T-cell (primary cell): ENCODE results near the gene PITPNC1. TPM values are rescaled to one million over a fixed set of nuclear protein-coding genes. Genes with fewer than 3 reads are reported as not detected.
A peak's percentile ranks its signal among the peaks of the same experiment; 100 is the strongest.

ENCODE experiments used
- ATAC-seq, 4 experiments: fragments of 200-7000 bp in 3 of 4; fragments of 150-1000 bp in 1 of 4; cut with Tn5 transposase; replicated peaks in 1 of 4; 1 replicate in 3 of 4; 2 replicates in 1 of 4; pipeline ENCODE4 v1.10.0; 2021; ENCODE audit warnings: moderate library complexity in 3 of 4, mild to moderate bottlenecking in 2 of 4, moderate number of reproducible peaks in 1 of 4
- CTCF ChIA-PET, 2 donors: fragments of 300-600 bp; sonication (Branson Sonifier 250); formaldehyde crosslinking; loops; one replicate each; lab custom pipeline; 2022; ENCODE audit warnings: antibody characterized with exemption in 2 of 2; lab: Charles Lee
- POLR2A ChIA-PET, 2 donors: fragments of 300-600 bp; sonication (Branson Sonifier 250); formaldehyde crosslinking; loops; one replicate each; lab custom pipeline; 2022; ENCODE audit warnings: antibody characterized with exemption in 2 of 2; lab: Charles Lee
- DNase-seq, 35 experiments: peaks; one replicate each; pipeline versions ENCODE4 v3.0.0 to v3.0.0-alpha.2; 2013 to 2023
- H3K27ac ChIP-seq: one replicate; pipeline ENCODE4 v1.5.1; 2013; ENCODE audit warnings: low read length
- H3K27me3 ChIP-seq, 2 experiments: replicated peaks in 1 of 2; 1 replicate in 1 of 2; 2 replicates in 1 of 2; pipeline versions ENCODE4 v1.6.1 to v1.7.0; 2013; ENCODE audit warnings: low read length in 1 of 2, mixed read lengths in 1 of 2; ENCODE audit not compliant: control insufficient read depth in 2 of 2, insufficient read depth in 2 of 2; ENCODE audit errors: extremely low read depth in 1 of 2
- H3K36me3 ChIP-seq, 2 donors: 1 replicate in 1 of 2; 2 replicates in 1 of 2; pipeline versions ENCODE4 v1.6.1 to v1.7.0; 2013; ENCODE audit warnings: low read length in 1 of 2; ENCODE audit not compliant: control insufficient read depth in 2 of 2, insufficient read depth in 1 of 2; ENCODE audit errors: extremely low read depth in 1 of 2
- H3K4me1 ChIP-seq, 2 experiments: 1 replicate in 1 of 2; 2 replicates in 1 of 2; pipeline versions ENCODE4 v1.6.1 to v1.7.0; 2013; ENCODE audit warnings: low read length in 2 of 2, mixed read lengths in 1 of 2; ENCODE audit not compliant: insufficient read depth in 2 of 2, control insufficient read depth in 1 of 2; ENCODE audit errors: extremely low read depth in 1 of 2
- H3K4me3 ChIP-seq, 2 donors: 1 replicate in 1 of 2; 2 replicates in 1 of 2; pipeline versions ENCODE4 v1.5.1 to v1.7.0; 2013; ENCODE audit warnings: mild to moderate bottlenecking in 2 of 2, low read length in 1 of 2, moderate library complexity in 1 of 2; ENCODE audit not compliant: control insufficient read depth in 1 of 2; ENCODE audit errors: extremely low read depth in 1 of 2
- H3K9me3 ChIP-seq: 2 replicates; pipeline ENCODE4 v1.7.0; 2013
- H3K27ac Mint-ChIP-seq, 2 donors: one replicate each; pipeline ENCODE4 v1.8.0; 2020 to 2021; ENCODE audit warnings: mild to moderate bottlenecking in 2 of 2, mixed read lengths in 2 of 2
- H3K27me3 Mint-ChIP-seq, 2 donors: one replicate each; pipeline ENCODE4 v1.8.0; 2021 to 2022; ENCODE audit warnings: mixed read lengths in 2 of 2
- H3K36me3 Mint-ChIP-seq: one replicate; pipeline ENCODE4 v1.8.0; 2021; ENCODE audit warnings: mixed read lengths
- H3K4me1 Mint-ChIP-seq, 3 donors: one replicate each; pipeline ENCODE4 v1.8.0; 2020 to 2022; ENCODE audit warnings: mixed read lengths in 3 of 3, mild to moderate bottlenecking in 1 of 3
- H3K4me3 Mint-ChIP-seq, 3 donors: one replicate each; pipeline ENCODE4 v1.8.0; 2020 to 2022; ENCODE audit warnings: mild to moderate bottlenecking in 3 of 3, mixed read lengths in 3 of 3, moderate library complexity in 3 of 3
- H3K9me3 Mint-ChIP-seq, 3 donors: one replicate each; pipeline ENCODE4 v1.8.0; 2020 to 2022; ENCODE audit warnings: mixed read lengths in 3 of 3
- WGBS: methylation state at CpG from one replicate; pipeline ENCODE4 v1.1.5; 2013; ENCODE audit warnings: missing lambda C conversion rate; ENCODE audit not compliant: insufficient coverage; 5-methylcytosine and 5-hydroxymethylcytosine counted together
- total RNA-seq, 35 experiments: library from RNA in 6 of 35; stranded (reverse) in 6 of 35; fragments of 120-200 nt in 1 of 35; gene quantifications; one replicate each; pipeline versions ENCODE4 v1.2.1 to v1.2.4 and lab custom pipeline; 2013 to 2026

Gene PITPNC1
- total RNA-seq, 5 donors from 2014 or later (not counting 1 experiment from before 2014, with no cell fraction given), result 82.6 to 132 (median 111) TPM

DNA sequence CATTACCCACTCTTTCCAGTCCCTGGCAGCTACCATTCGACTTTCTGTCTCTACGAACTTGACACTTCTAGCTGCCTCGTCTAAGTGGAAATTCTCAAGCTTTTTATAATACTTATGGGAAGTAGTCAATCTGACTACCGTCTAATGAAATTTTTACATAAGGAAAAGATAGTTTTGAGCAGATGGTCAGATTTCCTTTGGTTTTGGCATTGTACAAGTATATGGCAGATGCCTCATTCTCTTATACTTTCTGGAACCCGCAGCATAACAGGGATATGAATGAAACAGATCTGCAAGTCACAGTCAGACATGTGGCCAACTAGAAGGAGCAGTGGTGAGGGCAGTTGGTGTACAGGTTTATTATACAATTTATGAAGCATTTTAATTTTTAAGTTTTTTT is 146.0 kb downstream of the PITPNC1 start:
- peaks cover 9 to 17% of the 10 kb centered on the region in 2 experiments for H3K4me1 ChIP-seq
- WGBS, result no CpG with 5 or more reads among the region's 5 CpGs
- ChIA-PET POLR2A (interaction anchor here (0.6 kb wide), 2 partner anchors 15 to 282 kb away, joined by 7 read pairs; no protein-coding TSS in a partner anchor), CTCF (interaction anchor here (0.6 kb wide), 3 partner anchors 185 to 890 kb away, joined by 3 to 10 read pairs (median 4); no protein-coding TSS in a partner anchor)
- H3K27me3 Mint-ChIP-seq, result no peaks in the 10 kb centered on the region
- DNase-seq, result no peak
- H3K27me3 ChIP-seq, result no peaks in the 10 kb centered on the region
- H3K4me1 Mint-ChIP-seq, result peaks cover 59 to 67% (median 66%) of the 10 kb centered on the region in 3 donors
- H3K9me3 ChIP-seq, result no peaks in the 10 kb centered on the region
- no peak overlapping the region for H3K4me3 Mint-ChIP-seq
- no peak overlapping the region for H3K27ac Mint-ChIP-seq
- H3K4me3 ChIP-seq, result no peak overlapping the region
- H3K9me3 Mint-ChIP-seq, result no peaks in the 10 kb centered on the region
- H3K36me3 ChIP-seq, result peaks cover 0 to 6% of the 10 kb centered on the region in 2 donors
- H3K27ac ChIP-seq, result no peak overlapping the region
- H3K36me3 Mint-ChIP-seq, result peaks cover 12% of the 10 kb centered on the region
- no peak for ATAC-seq

DNA sequence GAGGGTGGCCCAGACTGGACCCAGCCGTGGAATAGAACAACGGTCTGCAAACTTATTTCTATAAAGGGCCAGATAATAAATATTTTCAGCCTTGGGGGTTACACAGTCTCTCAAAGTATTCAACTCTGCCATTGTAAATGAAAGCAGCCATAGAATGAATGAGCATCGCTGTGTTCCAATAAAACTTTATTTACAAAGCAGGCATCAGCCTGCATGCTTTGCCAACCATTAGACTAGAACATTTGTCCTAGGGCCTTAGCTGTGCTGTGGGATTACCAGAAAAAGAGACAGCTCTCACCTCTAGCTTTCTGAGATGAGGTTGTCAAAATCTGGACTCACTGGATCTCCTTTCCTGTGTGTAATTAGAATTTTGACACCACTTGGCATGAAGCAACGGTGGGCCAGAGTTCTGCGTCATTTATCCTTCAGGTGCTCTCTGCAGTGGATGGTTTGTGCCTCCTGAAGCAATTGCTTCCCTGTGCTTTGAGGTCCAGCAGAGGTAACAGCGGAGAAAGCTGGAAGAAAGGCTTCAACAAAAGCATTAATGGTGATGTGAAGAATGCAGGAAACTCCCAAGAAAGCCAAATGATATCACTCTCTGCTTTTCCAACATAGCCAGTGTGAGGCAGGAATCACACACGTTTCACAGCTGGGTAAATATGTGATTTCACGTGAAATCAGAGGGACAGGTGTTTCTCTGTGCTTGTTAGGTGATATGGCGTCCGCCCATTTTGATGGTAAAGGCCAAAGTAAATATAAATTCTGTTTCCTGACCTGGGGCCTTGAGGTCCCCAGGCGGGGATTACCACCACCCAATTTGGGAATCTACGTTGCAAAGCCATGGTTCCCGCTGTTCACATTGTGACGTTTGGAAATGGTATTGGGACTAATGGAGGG is 148.4 kb downstream of the PITPNC1 start:
- H3K4me3 Mint-ChIP-seq, result no peak overlapping the region
- H3K9me3 ChIP-seq, result no peaks in the 10 kb centered on the region
- ChIA-PET CTCF (interaction anchor here in 1 of 2 donors (0.7 kb wide), 1 partner anchor 9 kb away, joined by 3 read pairs; no protein-coding TSS in a partner anchor), POLR2A (no interaction called here)
- H3K9me3 Mint-ChIP-seq, result no peaks in the 10 kb centered on the region
- WGBS, result 83% methylated on average over 8 of the region's 14 CpGs
- H3K36me3 Mint-ChIP-seq, result peaks cover 10% of the 10 kb centered on the region
- no peak overlapping the region for H3K27ac ChIP-seq
- peaks cover 46 to 58% (median 56%) of the 10 kb centered on the region in 3 donors for H3K4me1 Mint-ChIP-seq
- DNase-seq (no peak), ATAC-seq (no peak)
- H3K4me1 ChIP-seq, result peaks cover 0 to 9% of the 10 kb centered on the region in 2 experiments
- peak overlapping the region in 1 of 2 donors; percentile 44 for H3K27ac Mint-ChIP-seq
- H3K36me3 ChIP-seq, result peaks cover 0 to 6% of the 10 kb centered on the region in 2 donors
- no peak overlapping the region for H3K4me3 ChIP-seq
- no peaks in the 10 kb centered on the region for H3K27me3 ChIP-seq
- H3K27me3 Mint-ChIP-seq, result no peaks in the 10 kb centered on the region

DNA sequence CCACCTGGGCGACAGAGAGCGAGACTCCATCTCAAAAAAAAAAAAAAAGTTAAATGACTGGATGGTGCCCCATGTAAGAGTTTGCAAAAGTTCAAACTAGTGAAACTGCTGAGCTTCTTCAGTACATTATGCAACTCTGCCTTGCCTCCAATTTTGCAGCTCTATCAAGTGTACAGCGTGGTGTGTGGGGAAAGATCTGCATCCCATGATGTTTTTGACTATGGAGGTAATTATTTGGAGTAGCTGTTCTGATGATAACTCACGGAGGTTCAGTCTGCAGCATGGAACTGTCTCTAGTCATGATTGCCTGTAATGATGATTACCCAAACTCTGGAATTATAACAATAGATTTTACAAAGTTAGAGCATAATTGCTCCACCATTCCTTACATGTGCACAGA is 149.6 kb downstream of the PITPNC1 start:
- ATAC-seq, result no peak
- Mint-ChIP-seq H3K36me3 (peaks cover 8% of the 10 kb centered on the region), H3K4me3 (no peak overlapping the region), H3K9me3 (no peaks in the 10 kb centered on the region), H3K4me1 (peaks cover 38 to 54% (median 46%) of the 10 kb centered on the region in 3 donors), H3K27ac (peak overlapping the region in 1 of 2 donors; percentile 64), H3K27me3 (no peaks in the 10 kb centered on the region)
- ChIA-PET CTCF (interaction anchor here in 1 of 2 donors (0.7 kb wide), 1 partner anchor 10 kb away, joined by 3 read pairs; no protein-coding TSS in a partner anchor), POLR2A (interaction anchor here in 1 of 2 donors (0.7 kb wide), 1 partner anchor 30 kb away, joined by 5 read pairs; no protein-coding TSS in a partner anchor)
- H3K36me3 ChIP-seq, result peaks cover 0 to 6% of the 10 kb centered on the region in 2 donors
- no peaks in the 10 kb centered on the region for H3K9me3 ChIP-seq
- no CpG with 5 or more reads among the region's 4 CpGs for WGBS
- H3K27me3 ChIP-seq, result no peaks in the 10 kb centered on the region
- no peak overlapping the region for H3K4me3 ChIP-seq
- no peak overlapping the region for H3K27ac ChIP-seq
- peaks cover 0 to 14% of the 10 kb centered on the region in 2 experiments for H3K4me1 ChIP-seq
- DNase-seq, result no peak

DNA sequence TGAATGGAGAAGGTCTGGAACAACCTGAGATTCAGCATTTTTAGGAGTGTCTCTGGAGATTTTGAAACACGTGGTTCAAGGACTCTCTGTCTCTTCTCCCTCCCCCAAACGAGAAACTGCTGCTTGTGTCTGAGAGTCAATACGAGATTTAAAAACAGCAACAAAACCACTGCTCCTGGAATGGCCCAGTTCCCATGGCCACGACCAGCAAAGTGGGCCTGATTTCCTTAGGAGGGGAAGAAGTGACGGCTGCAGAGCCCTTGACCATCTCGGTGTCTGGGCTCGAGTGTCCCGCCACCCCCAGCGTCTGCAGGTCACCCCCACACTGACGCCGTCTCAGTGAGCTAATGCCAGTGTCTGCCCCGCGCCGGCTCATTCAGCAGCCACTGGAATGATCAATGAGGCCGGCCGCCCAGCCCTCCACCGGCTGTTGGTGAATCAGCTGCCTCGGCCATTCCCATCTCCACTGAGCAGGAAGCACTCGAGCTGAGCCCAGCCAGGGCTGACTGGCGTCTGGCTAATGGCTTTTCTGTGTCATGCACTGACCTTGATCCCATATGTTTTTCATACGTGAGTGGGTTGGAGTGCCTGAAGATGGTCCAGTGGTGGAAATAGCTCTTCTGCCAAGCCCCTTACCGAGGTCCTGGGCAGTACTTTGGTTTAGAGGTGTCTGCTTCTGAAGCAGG is 151.8 kb downstream of the PITPNC1 start:
- Histone ChIP-seq H3K27me3 (no peaks in the 10 kb centered on the region), H3K9me3 (no peaks in the 10 kb centered on the region), H3K4me1 (peaks cover 0 to 17% of the 10 kb centered on the region in 2 experiments), H3K4me3 (no peak overlapping the region), H3K36me3 (peaks cover 7 to 24% of the 10 kb centered on the region in 2 donors), H3K27ac (no peak overlapping the region)
- Mint-ChIP-seq H3K4me3 (no peak overlapping the region), H3K9me3 (no peaks in the 10 kb centered on the region), H3K4me1 (peaks cover 26 to 48% (median 41%) of the 10 kb centered on the region in 3 donors), H3K36me3 (peaks cover 17% of the 10 kb centered on the region), H3K27ac (no peak overlapping the region), H3K27me3 (no peaks in the 10 kb centered on the region)
- DNase-seq, result no peak
- 84% methylated on average over 19 of the region's 22 CpGs for WGBS
- ChIA-PET CTCF (no interaction called here), POLR2A (no interaction called here)
- ATAC-seq, result no peak

DNA sequence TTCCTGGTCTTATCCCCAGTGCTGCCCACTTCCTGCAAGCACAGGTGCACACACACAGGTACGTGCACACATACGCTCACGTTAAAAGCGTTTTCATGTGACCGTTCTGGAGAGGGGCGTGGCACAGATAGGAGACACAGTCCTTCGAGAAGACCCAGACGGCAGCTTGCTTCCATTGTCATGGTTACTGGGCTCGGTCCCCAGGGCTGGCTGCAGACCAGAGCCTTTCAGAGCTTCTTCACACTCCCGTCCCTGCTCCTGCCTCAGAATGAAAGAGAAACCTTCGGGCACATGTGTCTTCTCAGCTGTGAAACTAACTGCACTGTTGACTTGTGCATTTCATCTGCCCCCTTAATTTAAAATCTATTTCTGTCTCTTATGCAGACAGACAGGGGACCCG is 154.2 kb downstream of the PITPNC1 start:
- CTCF ChIA-PET, result no interaction called here
- Mint-ChIP-seq H3K36me3 (peaks cover 26% of the 10 kb centered on the region), H3K27ac (peak overlapping the region in 1 of 2 donors; percentile 4), H3K27me3 (no peaks in the 10 kb centered on the region), H3K9me3 (no peaks in the 10 kb centered on the region), H3K4me1 (peaks cover 19 to 40% (median 33%) of the 10 kb centered on the region in 3 donors), H3K4me3 (no peak overlapping the region)
- Histone ChIP-seq H3K27me3 (no peaks in the 10 kb centered on the region), H3K4me1 (peaks cover 0 to 17% of the 10 kb centered on the region in 2 experiments), H3K9me3 (no peaks in the 10 kb centered on the region), H3K4me3 (no peak overlapping the region), H3K36me3 (peaks cover 12 to 32% of the 10 kb centered on the region in 2 donors), H3K27ac (no peak overlapping the region)
- no peak for ATAC-seq
- no peak for DNase-seq
- POLR2A ChIA-PET, result no interaction called here
- WGBS, result 81% methylated on average over 10 of the region's 12 CpGs

DNA sequence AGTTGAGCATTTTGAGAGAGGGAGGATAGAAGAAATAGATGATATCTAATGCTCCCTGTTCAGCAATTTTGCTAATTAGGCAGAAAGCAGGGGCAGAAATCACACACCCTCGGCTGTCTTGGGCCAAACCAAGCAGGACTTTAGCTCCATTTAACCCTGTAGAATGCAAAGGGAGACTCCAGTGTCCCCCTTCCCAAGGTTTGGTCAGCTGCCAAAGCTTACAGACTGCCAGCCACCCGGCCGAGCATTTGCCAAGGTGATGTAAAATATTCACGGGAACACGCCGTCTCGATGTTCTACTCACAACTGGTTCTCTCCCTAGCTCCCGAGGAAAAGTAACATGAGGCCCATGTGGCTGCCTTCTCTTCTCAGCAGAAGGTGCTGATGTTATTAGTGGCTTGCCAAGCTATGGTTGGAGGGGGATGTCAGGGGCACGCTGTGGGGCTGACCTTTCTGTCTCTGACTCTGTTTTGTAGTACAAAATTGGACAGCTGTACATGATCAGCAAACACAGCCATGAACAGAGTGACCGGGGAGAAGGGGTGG is 155.3 kb downstream of the PITPNC1 start:
- Mint-ChIP-seq H3K9me3 (no peaks in the 10 kb centered on the region), H3K36me3 (peaks cover 35% of the 10 kb centered on the region), H3K27me3 (no peaks in the 10 kb centered on the region), H3K4me1 (peaks cover 12 to 32% (median 25%) of the 10 kb centered on the region in 3 donors), H3K27ac (no peak overlapping the region), H3K4me3 (no peak overlapping the region)
- H3K4me3 ChIP-seq, result no peak overlapping the region
- H3K27ac ChIP-seq, result no peak overlapping the region
- ATAC-seq (no peak), DNase-seq (no peak)
- peaks cover 0 to 17% of the 10 kb centered on the region in 2 experiments for H3K4me1 ChIP-seq
- no peaks in the 10 kb centered on the region for H3K27me3 ChIP-seq
- ChIA-PET CTCF (no interaction called here), POLR2A (no interaction called here)
- WGBS, result 96% methylated on average over 7 of the region's 10 CpGs
- H3K36me3 ChIP-seq, result peaks cover 12 to 32% of the 10 kb centered on the region in 2 donors
- no peaks in the 10 kb centered on the region for H3K9me3 ChIP-seq
